HG03342 (cell line): ENCODE measurements around the gene ANXA11.
A peak's percentile ranks its signal among the peaks of the same experiment; 100 is the strongest.
"Not testable (repeated sequence)": the region's sequence is repeated elsewhere in the genome, so short reads cannot be mapped to it uniquely, and the experiment has no call there.

Experiments used
- ATAC-seq: cut with Tn5 transposase; IDR thresholded peaks from one replicate; pipeline ENCODE4 v1.9.1; 2021; ENCODE audit warnings: mild to moderate bottlenecking, moderate library complexity; ENCODE audit not compliant: unreplicated experiment

The ANXA11 gene

GRCh38 chr10:80149123-80149522 lies 56.2 kb downstream of the ANXA11 start:
- no peak for ATAC-seq

GRCh38 chr10:80148166-80148805 lies 57.1 kb downstream of the ANXA11 start:
- ATAC-seq, result no peak

GRCh38 chr10:80146918-80147317 lies 58.4 kb downstream of the ANXA11 start:
- no peak for ATAC-seq

GRCh38 chr10:80145406-80146308 lies 59.7 kb downstream of the ANXA11 start:
- not testable (repeated sequence) for ATAC-seq

GRCh38 chr10:80144696-80145131 lies 60.6 kb downstream of the ANXA11 start:
- ATAC-seq, result peak; percentile 31

GRCh38 chr10:80144067-80144695 lies 61.2 kb downstream of the ANXA11 start:
- ATAC-seq, result peak; percentile 60

- no peak for ATAC-seq
These were observed 63.5 kb downstream of the ANXA11 start for GRCh38 chr10:80141696-80142460.

GRCh38 chr10:80140251-80140650 lies 65.1 kb downstream of the ANXA11 start:
- no peak for ATAC-seq

- ATAC-seq, result no peak
These were observed 66.1 kb downstream of the ANXA11 start for GRCh38 chr10:80139265-80139664.

- ATAC-seq, result no peak
These were observed 67.4 kb downstream of the ANXA11 start for GRCh38 chr10:80137920-80138319.

GRCh38 chr10:80137031-80137862 lies 68.1 kb downstream of the ANXA11 start:
- no peak for ATAC-seq

GRCh38 chr10:80136134-80136571 lies 69.2 kb downstream of the ANXA11 start:
- ATAC-seq, result no peak

- not testable (repeated sequence) for ATAC-seq
These were observed 71.7 kb downstream of the ANXA11 start for GRCh38 chr10:80133687-80134086.

- ATAC-seq, result no peak
These were observed 72.1 kb downstream of the ANXA11 start for GRCh38 chr10:80133206-80133605.

- ATAC-seq, result no peak
These were observed 72.8 kb downstream of the ANXA11 start, which contains the start of gene PLAC9 for GRCh38 chr10:80132299-80133139. Gene PLAC9, plus strand, starts transcription at chr10:80132730. Its CDS starts 33 bp downstream, at chr10:80132763.

- no peak for ATAC-seq
These were observed 73.8 kb downstream of the ANXA11 start for GRCh38 chr10:80131499-80131901.

- no peak for ATAC-seq
These were observed 78.5 kb downstream of the ANXA11 start for GRCh38 chr10:80126876-80127275.

GRCh38 chr10:80122746-80123145 lies 82.6 kb downstream of the ANXA11 start:
- no peak for ATAC-seq
